HG03520 (cell line): ENCODE measurements around the gene SLC35F3.

Experiments used
- ATAC-seq: cut with Tn5 transposase; IDR thresholded peaks from one replicate; pipeline ENCODE4 v1.9.1; 2021; ENCODE audit warnings: mild to moderate bottlenecking, moderate library complexity; ENCODE audit not compliant: unreplicated experiment

SLC35F3 gene

DNA sequence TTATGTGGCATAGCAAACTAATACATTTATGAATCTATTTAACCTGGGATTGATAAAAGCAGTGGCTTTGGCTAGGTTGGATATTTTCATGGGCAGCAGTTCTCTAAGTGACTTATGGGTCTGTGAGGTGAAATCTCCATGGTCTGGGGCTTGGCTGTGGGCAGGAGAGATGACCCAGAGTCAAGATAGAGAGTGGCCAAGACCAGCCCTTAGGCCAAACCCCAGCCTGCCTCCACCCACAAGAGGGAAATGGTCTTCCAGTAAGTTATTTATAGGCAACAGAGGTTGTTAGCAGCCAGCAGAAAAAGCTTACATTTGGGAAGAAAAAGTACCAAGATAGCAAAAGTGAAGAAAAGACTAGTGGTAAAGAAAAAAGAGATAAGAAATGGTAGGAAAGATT is 61.4 kb downstream of the SLC35F3 start:
- no peak for ATAC-seq

DNA sequence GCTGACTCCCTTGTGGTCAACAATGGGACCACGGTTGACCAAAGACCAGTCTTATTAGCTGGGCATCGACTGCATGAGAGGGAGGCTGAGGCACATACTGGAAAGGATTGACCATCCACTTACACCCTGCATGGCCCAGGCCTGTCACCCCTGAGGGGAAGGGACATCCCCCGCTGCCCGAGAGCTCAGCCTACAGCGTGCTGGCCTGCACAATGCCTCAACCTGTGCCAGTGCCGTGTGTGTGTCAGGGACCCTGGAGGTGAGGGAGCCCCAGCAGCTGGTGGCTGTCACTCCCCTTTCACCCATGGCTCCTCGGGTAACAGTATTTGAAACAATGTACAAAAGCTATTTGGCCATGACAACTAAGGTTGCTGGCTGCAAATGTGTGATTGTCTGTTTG is 67.3 kb downstream of the SLC35F3 start:
- no peak for ATAC-seq

DNA sequence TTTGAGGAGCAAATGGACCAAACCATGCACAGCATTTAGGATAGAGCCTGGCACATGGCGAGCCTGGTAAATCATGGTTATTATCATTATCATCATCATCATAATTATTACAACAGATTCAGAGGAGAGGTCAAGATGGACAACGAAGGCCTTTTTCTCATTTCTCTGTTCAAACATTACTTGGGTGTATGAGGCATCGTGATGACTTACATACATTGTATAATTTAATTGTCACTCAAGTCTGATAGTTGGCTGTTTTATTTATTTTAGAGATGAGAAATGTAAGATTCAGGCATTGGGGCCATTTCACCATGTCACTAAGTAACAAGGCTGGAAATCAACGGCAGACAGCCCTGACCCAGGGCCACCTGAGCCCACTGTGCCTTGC is 68.1 kb downstream of the SLC35F3 start:
- ATAC-seq = no peak

DNA sequence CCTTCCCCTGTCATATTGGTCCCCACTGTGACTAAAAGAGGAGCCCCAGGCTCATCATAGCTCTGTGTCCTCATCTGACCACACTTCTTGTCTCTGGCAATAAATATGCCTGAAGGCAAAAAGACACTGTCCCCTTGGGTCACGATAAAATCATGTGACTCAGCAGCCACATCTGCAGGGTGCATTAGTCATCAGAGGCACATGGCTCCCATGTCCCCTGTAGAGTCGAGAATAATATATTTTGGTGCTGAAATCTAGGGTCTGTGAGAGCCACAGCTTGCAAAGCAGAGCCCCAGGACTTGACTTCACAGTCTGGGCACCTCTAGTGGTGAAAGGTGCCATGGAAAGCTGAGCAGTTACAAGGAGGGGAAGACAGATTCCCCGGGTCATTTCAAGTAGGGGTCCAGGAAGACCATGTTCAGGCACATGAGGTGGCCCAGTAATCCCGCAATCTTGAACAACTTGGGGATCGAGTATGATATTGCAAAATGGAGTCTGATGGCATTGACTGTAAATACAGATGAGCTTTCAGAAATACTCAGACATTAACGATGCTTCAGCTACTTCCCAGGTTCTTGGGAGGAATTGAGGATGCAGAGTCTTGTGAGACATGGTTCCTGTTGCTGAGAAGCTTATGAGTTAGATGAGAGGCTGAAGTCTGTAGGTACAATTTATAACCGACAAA is 68.6 kb downstream of the SLC35F3 start:
- ATAC-seq = no peak

DNA sequence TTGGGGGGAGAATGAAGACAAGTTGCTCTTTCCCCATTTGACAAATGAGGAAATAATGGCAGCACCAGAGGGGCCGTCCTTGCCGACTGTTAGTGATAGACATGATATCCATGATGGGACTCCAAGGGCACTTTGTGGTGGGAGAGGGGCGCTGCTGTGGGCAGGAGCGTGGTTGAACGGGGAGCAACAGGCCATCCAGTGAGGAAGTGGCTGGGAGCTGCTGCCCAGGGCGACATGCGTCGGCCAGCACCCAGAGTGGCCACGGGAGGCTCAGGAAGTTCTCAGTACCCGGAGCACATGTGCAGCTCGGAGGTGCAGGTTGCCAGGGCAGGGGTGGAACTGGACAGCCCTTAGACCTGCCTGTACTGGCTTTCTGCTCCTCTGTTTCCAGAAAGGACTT is 71.0 kb downstream of the SLC35F3 start:
- no peak for ATAC-seq

DNA sequence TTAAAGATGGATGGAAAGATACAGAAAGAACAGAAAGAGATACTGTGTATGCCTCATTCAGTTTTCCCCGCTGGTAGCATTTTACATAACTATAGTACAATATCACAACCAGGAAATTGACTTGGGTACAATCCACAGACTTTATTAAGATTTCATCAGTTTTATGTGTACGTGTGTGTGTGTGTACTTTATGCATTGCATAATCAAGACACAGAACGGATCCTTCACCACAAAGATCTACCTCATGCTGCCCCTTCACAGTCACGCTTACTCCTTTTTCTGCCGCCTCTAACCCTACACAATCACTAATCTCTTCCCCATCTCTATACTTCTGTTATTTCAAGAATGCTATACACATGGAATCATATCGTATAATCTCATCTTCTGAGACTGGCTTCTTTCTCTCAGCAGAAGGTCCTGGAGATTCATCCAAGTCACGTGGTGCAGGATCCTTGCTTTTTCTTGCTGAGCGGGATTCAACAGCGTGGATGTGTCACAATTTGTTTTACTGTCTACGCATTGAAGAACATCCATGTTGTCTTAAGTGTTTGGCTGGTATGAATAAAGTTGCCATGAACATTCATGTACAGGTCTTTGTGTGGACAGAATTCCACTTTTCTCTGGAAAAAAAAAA is 76.7 kb downstream of the SLC35F3 start:
- no peak for ATAC-seq

DNA sequence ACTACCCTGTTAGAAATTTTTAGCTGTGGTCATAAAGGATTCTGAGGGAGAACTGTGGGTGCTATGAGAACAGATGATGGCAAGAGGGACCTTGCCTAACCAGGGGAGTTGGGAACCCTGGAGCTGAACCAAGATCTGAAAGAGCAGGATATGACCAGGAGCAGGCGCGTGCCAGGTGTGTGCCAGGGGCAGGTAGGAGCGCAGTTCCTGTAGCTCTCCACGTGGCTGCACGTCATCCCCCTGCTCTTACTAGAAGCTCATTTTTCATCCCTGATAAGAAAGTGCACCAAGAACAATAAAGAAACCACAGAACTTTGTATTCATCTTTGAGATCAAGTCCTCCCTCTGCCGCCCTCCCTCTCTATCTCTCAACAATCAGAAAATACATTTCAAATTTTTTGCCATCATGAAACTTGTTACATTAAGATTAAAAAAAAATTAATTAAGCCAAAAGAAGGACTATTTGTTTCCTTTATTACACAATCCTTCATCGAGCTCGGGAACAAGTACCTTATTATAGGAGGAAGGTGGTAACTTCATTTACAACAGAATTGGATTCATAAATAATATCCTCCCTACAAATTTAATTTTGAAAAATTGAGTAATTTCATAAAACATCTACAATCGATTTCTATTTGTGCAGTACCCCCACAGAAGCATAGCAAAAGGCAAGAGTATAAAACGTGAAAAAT is 78.5 kb downstream of the SLC35F3 start:
- no peak for ATAC-seq

DNA sequence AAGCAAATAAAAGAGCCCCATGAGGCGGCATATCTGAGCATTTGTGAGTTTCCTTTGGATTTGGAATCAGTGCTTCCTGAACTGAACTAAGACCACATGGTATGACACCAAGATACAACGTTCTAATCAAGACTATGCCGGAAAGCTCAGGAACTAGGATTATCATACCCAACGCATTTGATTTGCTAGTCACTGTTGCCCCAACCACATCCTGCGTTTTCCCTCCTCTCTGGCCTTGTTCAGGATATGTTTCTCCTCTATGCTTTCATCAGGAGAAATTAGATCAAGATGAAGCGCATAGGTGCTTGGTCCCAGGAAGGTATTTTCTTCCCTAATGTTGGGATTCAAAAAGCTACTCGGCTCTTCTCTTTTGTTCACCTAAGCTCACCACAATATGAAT is 79.3 kb downstream of the SLC35F3 start:
- ATAC-seq = no peak

DNA sequence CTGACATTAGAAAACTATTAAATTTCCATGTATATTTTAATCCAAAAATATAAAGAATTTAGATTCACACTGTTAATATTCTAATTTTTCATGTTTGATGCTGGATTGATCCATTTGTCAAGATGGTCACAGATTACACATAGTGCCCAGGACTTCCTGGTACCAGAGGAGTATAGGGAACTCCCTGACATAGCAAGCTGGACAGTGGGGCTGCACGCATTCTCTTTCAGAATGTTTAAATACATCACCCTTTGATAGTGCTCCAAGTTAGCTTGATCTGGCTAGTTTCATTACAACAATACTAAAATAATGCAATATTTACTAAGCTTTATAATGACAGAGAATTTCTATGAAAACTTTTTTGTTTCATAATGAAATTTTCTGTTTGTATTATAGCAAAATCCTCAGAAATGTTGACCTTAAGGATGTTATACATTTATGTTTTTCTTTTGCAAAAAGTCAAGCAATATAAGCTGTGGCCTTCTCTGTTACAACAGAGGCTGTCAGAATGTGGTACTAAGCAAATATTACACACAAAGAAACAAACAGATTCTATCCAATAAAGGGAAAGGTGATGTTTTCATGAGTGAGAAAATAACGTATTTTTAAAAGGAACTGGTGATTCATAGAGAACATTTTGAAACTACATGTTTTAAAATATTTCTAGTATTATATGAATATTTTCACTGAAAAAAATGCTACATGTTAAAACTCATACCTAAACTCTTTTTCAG is 84.7 kb downstream of the SLC35F3 start:
- no peak for ATAC-seq

DNA sequence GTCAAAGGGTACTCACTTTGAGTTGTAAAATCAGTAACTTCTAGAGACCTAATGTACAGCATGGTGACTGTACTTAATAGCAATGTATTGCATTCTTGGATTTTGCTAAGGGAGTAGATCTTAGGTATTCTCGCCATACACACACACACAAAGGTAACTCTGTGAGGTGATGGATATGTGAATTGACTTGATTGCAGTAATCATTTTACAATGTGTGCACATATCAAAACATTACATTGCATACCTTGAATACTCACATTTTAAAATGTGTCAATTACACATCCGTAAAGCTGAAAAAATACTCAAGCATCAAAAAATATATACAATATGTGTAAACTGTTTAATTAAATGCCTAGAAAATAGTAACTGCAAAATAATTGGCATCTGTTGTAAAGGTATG is 86.0 kb downstream of the SLC35F3 start:
- no peak for ATAC-seq

DNA sequence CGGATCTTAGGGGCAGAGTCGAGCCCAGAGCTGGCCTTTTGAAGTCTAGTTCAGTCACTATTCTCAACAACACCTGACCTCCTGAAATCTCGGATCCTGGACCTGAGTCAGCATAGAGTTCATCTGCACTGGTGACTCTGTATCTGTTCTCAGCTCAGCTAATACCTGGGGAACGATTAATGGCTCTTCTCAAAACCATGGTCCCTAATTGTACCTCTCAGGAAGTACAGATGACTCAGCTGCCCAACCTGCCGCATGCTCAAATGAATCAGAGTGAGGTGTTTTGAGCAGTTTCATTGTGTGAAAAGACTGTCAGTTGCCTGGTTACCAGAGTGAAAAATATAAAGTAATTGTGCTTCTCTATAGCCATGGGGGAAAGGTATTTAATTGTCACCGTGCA is 89.2 kb downstream of the SLC35F3 start:
- peak; percentile 82 for ATAC-seq

DNA sequence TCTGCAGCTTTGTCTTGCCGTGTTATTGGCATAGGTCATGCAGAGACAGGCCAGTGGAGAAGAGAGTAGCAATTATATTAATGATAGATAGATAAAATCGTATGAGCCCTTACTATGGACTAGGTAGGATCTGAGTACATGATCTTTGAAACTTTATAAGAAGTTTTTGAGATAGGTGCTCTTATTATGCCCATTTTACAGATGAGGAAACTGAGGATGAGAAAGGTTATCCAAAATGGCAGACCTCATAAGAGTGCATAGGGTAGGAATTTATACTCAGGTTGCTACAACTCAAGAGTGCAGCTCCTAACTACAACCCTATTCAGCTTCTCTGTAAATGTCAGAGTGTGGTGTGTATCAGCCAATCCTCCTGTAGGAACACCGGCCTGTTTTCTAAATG is 89.6 kb downstream of the SLC35F3 start:
- no peak for ATAC-seq

DNA sequence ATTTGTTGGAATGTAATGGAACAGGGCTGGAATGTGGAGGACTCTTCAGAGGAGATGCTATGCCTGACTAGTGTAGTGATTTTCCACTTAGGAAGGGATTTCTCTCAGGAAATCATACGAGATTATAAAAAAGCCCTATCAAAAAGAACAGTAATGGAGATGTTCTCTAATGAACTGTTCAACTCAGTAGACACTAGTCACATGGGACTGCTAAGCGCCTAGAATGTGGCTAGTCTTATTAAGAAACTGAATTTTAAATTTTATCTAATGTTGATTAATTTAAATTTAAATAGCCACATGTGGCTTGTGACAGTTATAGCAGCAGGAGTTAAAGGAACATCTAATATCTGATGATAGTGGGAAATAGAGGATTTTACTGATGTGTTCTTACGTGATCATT is 94.0 kb downstream of the SLC35F3 start:
- ATAC-seq = no peak

DNA sequence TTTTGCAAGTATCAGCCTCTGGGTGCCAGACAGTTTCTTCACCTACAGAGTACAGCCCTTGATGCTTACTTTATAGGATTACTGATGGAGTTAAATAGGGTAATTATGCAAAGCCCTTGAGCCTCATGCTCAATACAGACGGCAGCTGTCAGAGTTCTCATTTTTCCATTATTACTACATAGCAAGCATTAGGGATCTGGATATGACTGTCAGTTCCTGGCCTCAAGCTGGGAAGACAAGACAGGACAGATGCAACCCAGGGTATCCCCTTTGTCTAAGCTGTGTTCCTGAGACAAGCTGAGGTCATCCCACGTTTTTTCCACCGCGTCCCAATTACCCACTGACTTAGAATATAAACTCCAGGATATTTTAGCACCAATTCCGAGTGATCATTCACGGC is 94.4 kb downstream of the SLC35F3 start:
- ATAC-seq = no peak

DNA sequence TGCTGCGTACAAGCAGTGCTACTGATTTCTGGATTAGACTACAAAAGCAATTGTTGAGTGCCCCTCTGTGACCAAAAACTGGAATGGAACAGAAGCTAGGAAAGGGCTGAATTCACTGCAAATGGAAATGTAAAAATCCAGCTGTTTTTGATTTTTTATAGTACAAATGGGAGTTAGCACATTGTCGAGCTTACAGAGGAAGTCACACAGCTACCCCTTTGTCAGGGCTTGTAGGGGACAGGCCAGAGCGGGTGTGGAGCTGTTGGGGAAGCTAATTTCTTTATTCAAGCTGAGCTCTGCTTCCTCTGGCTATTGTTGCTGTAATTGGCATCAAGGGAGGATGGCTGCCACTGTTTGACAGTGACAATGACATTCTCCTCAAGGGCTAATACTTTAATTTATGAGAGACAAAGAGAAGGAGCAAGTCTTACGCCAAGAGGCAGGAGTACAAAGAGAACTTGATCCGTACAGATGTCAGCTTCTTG is 96.1 kb downstream of the SLC35F3 start:
- ATAC-seq = no peak

DNA sequence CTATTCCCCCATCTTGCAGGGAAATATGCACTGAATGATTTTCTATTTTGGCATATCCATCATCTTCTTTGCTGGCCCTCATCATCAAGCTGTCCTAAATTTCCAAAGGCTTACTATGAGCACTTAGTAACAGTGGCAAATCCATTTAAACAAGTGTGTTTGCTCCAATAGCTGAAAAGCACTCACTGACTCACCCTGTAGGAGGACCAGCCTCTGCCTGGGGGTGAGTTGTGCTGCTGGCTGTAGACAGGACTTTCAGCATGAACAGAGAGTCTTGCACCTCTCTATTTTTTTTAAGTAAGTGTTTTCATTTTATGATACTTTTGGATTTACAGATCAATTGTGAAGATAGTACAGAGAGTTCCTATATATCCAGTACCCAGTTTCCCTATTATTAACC is 97.3 kb downstream of the SLC35F3 start:
- ATAC-seq = no peak

DNA sequence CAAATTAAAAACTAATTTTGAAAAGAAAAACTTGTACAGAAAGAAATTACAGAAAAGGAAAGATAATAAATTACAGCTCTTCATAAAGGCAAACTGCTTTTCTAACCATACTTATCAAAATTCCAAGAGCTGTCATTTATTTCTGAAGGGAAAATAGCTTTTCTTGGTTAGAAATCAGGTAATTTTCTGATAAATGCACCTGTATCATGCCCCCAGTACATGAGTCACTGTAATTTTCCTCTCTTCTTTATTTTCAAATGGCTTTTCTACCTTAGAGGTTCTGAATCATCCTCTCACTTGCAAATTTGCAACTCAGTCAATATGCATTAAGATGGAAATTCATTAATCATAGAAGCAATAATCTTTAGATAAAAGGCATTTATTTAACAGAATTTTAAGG is 100.1 kb downstream of the SLC35F3 start:
- no peak for ATAC-seq

DNA sequence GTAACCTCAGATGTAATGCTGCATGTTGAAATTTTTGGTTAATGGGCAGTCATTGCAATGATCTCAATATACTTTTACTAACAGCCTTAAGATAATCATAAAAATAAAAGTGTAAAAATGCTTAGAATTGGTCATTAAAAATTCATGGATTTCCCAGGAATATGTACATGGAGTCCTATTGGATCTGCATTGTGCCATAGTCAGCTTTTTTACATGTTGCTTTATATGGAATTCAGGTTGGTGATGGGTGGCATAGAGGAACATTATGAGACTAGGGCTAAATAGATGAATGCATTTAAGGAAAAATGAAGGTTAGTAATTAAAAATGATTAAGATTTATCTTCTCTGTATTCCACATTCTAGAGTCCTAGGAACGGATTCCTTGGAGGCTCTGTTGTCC is 103.2 kb downstream of the SLC35F3 start:
- ATAC-seq = no peak

DNA sequence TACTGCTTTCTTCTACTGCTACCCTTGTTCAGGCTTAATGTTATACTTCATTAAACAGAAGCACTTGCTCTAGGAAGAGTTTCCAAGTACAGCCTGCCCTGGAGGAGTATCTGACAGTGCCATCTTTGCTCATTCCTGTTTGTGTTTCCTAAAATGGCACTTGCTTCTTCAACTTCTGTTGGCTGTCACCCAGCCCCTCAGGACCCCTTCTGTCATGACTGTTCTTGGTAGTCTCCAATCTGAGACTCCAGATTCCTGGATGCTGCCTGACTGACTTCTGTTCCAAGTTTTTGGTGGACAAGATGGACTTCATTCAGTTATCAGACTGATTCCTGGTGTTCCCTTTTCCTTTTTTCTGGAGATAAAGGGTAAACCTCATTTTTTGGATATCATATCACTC is 104.1 kb downstream of the SLC35F3 start:
- ATAC-seq = no peak

DNA sequence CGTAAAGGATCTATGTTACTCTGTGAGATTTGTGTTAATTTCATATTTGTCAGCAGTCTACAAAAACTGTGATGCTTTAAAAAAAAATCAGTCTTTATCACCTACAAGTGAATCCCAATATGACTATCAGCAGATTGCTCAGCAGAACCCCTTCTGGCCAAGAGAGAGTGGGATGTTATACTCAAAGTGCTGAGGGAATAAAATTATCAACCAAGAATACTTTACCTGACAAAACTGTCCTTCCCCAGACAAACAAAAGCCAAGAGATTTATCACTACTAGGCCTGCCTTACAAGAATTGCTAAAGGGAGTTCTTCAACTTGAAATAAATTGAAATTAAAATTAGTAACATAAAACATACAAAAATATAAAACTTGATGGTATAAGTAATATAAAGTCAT is 105.2 kb downstream of the SLC35F3 start:
- no peak for ATAC-seq

DNA sequence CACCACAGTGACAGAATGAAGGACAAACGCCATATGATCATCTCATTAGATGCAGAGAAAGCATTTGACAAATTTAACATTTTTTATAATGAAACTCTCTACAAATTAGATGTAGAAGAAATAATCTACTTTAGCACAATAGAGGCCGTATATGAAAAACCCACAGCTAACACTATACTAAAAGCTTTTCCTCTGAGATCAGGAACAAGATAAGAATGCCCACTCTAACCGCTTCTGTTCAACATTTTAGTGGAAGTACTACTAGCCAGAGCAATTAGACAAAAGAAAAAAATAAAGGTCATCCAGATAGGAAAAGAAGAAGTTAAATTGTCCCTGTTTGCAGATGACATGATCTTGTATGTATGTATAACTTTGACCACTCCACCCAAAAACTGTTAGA is 109.7 kb downstream of the SLC35F3 start:
- no peak for ATAC-seq

DNA sequence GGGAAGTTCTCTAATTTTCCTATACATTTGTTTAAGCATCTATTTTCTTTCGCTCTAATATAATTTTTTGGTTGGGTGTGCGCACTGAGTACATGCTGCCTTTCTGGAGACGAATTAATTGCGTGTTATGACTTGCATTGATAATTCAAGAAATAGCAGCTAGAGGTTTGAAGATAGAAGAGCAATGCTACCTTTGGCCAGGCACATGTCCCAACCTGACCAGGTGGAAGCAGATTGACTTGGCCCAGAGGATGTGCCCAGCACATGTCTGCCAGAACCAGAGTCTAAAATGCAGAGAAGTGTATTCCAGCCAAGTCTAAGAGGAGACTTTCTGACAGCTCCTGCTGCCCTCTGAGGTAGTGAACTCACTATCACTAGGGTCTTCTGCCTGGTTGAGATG is 114.3 kb downstream of the SLC35F3 start:
- no peak for ATAC-seq
